Activated CD4-positive, alpha-beta T cell treated with anti-CD3 and anti-CD28 coated beads for 36 hours (primary cell): ENCODE measurements around the gene ATP5MC2. TPM values are rescaled to one million over a fixed set of nuclear protein-coding genes. Genes with fewer than 3 reads are reported as not detected.

ENCODE experiments used
- ATAC-seq: fragments of 200-7000 bp; cut with Tn5 transposase; one replicate; pipeline ENCODE4 v1.10.0; 2021; ENCODE audit warnings: mild to moderate bottlenecking, moderate library complexity
- CTCF ChIA-PET: fragments of 350-600 bp; sonication (Branson Sonifier 250); formaldehyde crosslinking; loops from one replicate; lab custom pipeline; 2021; ENCODE audit warnings: antibody characterized with exemption; lab: Charles Lee
- POLR2A ChIA-PET: fragments of 350-600 bp; sonication (Branson Sonifier 250); formaldehyde crosslinking; loops from one replicate; lab custom pipeline; 2021; ENCODE audit warnings: antibody characterized with exemption, inconsistent platforms; lab: Charles Lee
- DNase-seq: peaks from one replicate; pipeline ENCODE4 v3.0.0-alpha.2; 2020
- H3K27ac Mint-ChIP-seq: one replicate; pipeline ENCODE4 v1.8.0; 2021; ENCODE audit warnings: mixed read lengths
- H3K27me3 Mint-ChIP-seq: one replicate; pipeline ENCODE4 v1.8.0; 2021; ENCODE audit warnings: mixed read lengths
- H3K36me3 Mint-ChIP-seq: one replicate; pipeline ENCODE4 v1.8.0; 2021; ENCODE audit warnings: low read depth, mixed read lengths
- H3K4me1 Mint-ChIP-seq: one replicate; pipeline ENCODE4 v1.8.0; 2021; ENCODE audit warnings: mixed read lengths
- H3K4me3 Mint-ChIP-seq: one replicate; pipeline ENCODE4 v1.8.0; 2021; ENCODE audit warnings: mild to moderate bottlenecking, moderate library complexity, mixed read lengths
- H3K9me3 Mint-ChIP-seq: one replicate; pipeline ENCODE4 v1.8.0; 2021; ENCODE audit warnings: low read depth, mixed read lengths
- intact Hi-C, 2 experiments: fragments of 100-400 bp; cut with DNase I in 1 of 2; cut with micrococcal nuclease in 1 of 2; formaldehyde crosslinking; loops; one replicate each; pipeline versions ENCODE4 v1.14.2 to v1.15.1; 2022 to 2024; cut with DNase I, micrococcal nuclease
- total RNA-seq, 2 experiments: library from RNA; stranded (reverse); gene quantifications; one replicate each; pipeline ENCODE4 v1.2.3, GENCODE V29; 2021

Gene ATP5MC2
- total RNA-seq, 2 experiments from 2014 or later, result 356 to 415 TPM

DNA sequence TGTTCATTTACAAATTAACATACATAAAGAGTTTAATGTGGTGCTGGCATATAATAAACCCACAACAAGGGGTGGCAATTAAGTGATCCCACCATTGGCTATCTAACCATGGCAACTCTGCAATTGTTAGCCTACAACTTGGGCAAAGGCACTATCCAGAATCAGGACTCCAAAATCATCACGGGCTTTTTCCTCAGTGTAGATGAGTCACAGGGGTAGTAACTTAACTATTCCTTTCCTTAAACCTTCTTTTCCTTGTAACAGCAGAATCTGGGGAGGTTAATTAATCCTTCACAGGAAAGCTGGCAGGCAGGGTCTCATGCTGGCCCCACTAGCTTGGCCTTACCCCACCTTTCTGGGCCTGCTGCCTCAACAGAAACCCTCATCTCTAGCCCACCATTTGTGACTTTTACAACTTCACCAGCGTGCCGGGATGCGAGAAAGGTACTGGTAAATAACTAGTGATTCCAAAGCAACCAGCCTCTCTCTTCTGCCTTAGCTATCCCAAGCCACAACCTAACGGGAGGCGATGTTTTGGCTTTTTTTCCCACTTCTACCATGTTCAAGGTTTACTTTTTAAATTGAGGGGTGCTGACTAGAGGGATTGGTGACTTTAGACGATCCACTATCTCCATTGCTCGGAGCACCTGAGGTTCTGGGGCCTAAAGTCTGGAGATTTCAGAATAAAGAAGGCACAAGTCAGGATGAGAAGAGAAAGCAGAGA lies 744 bp downstream of the ATP5MC2 start:
- no peak for ATAC-seq
- intact Hi-C loops, result loop anchor here in 1 of 2 experiments (1.0 to 5.0 kb wide), 3 partner anchors 166 to 512 kb away; partner anchors contain the start of genes PRR13 and SMUG1

DNA sequence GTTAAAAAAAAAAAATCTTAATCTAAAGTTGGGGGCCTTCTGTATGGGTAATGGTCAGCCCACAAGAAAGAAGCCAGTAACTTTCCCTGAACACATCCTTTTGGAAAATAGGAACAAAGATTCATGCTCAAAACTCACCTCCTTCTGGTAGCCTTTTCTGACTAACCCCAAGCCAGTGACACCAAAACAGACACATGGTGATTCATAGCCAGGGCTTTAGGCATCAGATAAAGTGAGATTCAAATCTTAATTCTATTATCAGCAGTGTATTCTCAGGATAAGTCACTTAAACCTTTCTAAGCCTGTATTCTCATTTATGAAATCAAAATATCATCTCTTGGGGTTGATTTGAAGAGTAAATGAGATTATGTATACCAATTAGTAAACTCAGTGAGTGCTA lies 4.9 kb downstream of the ATP5MC2 start:
- intact Hi-C loops, result no loop called here
- ChIA-PET CTCF (interaction anchor here (0.5 to 2.3 kb wide), 4 partner anchors 20 to 278 kb away, joined by 3 to 10 read pairs (median 4); no protein-coding TSS in a partner anchor), POLR2A (no interaction called here)
- Mint-ChIP-seq H3K9me3 (no peaks in the 10 kb centered on the region), H3K36me3 (peaks cover 58% of the 10 kb centered on the region), H3K27me3 (no peaks in the 10 kb centered on the region), H3K27ac (peak overlapping the region; percentile 34), H3K4me3 (no peak overlapping the region), H3K4me1 (peaks cover 32% of the 10 kb centered on the region)
- DNase-seq (no peak), ATAC-seq (no peak)

More for the DNA sequence above, 744 bp downstream of the ATP5MC2 start:
- Mint-ChIP-seq H3K4me1 (peaks cover 29% of the 10 kb centered on the region), H3K36me3 (peaks cover 36% of the 10 kb centered on the region), H3K27me3 (peaks cover 20% of the 10 kb centered on the region), H3K4me3 (peak overlapping the region; percentile 93), H3K9me3 (no peaks in the 10 kb centered on the region), H3K27ac (peak overlapping the region; percentile 95)
- CTCF ChIA-PET, result interaction anchor here (0.5 to 6.6 kb wide), 34 partner anchors 11 to 637 kb away, joined by 3 to 103 read pairs (median 4); partner anchors contain the start of gene ATF7
- POLR2A ChIA-PET, result interaction anchor here (0.6 to 1.0 kb wide), 7 partner anchors 55 to 407 kb away, joined by 3 to 5 read pairs (median 3); partner anchors contain the start of genes ESPL1 and TARBP2
- DNase-seq, result no peak

DNA sequence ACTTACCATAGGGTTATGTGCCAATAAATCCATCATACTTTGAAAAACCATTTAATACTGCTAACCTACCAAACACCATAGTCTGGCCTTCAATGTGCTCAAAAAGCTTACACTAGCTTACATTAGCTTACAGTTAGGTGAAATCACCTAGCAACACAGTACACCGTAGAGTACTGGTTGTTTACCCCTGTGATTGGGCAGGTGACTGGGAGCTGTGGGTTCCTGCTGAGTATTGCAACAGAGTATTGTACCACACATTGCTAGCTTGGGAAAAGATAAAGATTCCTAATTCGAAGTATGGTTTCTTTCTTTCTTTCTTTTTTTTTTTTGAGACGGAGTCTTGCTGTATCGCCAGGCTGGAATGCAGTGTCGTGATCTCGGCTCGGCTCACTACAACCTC lies 5.6 kb downstream of the ATP5MC2 start:
- no peaks in the 10 kb centered on the region for H3K9me3 Mint-ChIP-seq
- peaks cover 32% of the 10 kb centered on the region for H3K4me1 Mint-ChIP-seq
- CTCF ChIA-PET, result interaction anchor here (1.1 to 2.3 kb wide), 5 partner anchors 14 to 127 kb away, joined by 3 to 10 read pairs (median 4); no protein-coding TSS in a partner anchor
- peak overlapping the region; percentile 72 for H3K27ac Mint-ChIP-seq
- ATAC-seq (no peak), DNase-seq (no peak)
- no peak overlapping the region for H3K4me3 Mint-ChIP-seq
- H3K27me3 Mint-ChIP-seq, result no peaks in the 10 kb centered on the region
- intact Hi-C loops, result no loop called here
- peaks cover 59% of the 10 kb centered on the region for H3K36me3 Mint-ChIP-seq
- POLR2A ChIA-PET, result no interaction called here

DNA sequence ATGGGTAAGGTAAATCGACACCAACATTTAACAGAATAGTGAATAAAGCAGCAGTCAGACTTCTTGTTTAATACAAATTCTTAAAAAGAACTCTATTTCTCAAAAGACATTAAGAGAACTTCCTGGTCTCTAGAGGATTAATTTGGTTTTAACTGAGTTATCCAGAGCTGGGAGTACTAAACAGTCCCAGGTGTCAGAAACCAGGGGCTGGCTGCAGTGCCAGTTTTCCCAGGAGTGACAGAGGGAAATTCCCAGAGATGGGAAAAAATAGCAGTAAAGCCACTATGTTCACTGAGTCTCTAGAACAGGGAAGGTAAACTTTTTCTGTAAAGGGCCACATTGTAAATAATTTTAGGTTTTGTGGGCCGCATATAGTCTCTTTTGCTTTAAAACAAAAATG lies 8.8 kb downstream of the ATP5MC2 start:
- ATAC-seq (no peak), DNase-seq (no peak)
- Mint-ChIP-seq H3K36me3 (peaks cover 53% of the 10 kb centered on the region), H3K4me1 (peaks cover 11% of the 10 kb centered on the region), H3K4me3 (no peak overlapping the region), H3K27me3 (no peaks in the 10 kb centered on the region), H3K9me3 (no peaks in the 10 kb centered on the region), H3K27ac (no peak overlapping the region)
- POLR2A ChIA-PET, result no interaction called here
- intact Hi-C loops, result no loop called here
- CTCF ChIA-PET, result no interaction called here

DNA sequence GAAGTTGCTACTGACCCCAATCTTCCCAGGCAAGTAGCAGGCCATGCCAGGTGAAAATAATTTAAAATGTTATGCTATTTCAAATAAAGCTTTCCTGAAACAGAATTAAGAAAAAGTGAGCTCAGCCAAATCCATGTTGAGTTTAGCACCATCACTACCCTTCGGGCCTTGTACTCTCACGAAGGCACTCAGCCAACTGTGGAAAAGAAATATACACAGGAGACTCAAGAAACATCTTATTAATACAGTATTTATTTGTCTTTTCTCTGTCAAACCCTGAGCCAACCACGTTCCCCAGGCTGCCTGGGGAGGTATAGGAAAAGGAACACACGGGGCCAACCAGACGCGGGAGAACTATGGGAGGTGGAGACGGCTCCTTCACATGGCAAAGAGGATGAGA lies 10.9 kb downstream of the ATP5MC2 start:
- H3K36me3 Mint-ChIP-seq, result peaks cover 47% of the 10 kb centered on the region
- H3K4me3 Mint-ChIP-seq, result no peak overlapping the region
- peaks cover 3% of the 10 kb centered on the region for H3K4me1 Mint-ChIP-seq
- intact Hi-C loops, result no loop called here
- H3K27me3 Mint-ChIP-seq, result no peaks in the 10 kb centered on the region
- H3K9me3 Mint-ChIP-seq, result no peaks in the 10 kb centered on the region
- ChIA-PET POLR2A (interaction anchor here (0.6 kb wide), 1 partner anchor 44 kb away, joined by 3 read pairs; no protein-coding TSS in a partner anchor), CTCF (interaction anchor here (0.6 to 1.7 kb wide), 5 partner anchors 11 to 122 kb away, joined by 3 to 4 read pairs (median 3); partner anchors contain the start of gene ATP5MC2)
- ATAC-seq, result no peak
- no peak for DNase-seq
- no peak overlapping the region for H3K27ac Mint-ChIP-seq

DNA sequence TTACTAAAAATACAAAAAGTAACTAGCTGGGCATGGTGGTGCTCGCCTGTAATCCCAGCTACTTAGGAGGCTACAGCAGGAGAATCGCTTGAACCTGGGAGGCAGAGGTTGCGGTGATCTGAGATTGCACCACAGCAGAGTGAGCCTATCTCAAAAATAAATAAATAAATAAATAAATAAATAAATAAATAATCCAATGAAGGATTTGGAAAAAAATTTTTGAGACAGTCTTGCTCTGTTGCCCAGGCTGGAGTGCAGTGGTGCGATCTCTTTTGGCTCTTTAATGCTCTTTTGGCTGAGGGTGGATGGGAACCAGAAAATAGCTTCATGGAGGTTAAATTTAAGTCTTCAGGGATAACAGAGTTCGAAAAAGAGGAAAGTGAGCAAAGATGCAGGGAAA lies 11.7 kb downstream of the ATP5MC2 start:
- ChIA-PET POLR2A (interaction anchor here (0.7 kb wide), 1 partner anchor 95 kb away, joined by 4 read pairs; no protein-coding TSS in a partner anchor), CTCF (interaction anchor here (0.6 to 1.7 kb wide), 4 partner anchors 11 to 121 kb away, joined by 3 to 4 read pairs (median 4); partner anchors contain the start of gene ATP5MC2)
- no peak for ATAC-seq
- Mint-ChIP-seq H3K4me3 (no peak overlapping the region), H3K27ac (no peak overlapping the region), H3K4me1 (no peaks in the 10 kb centered on the region), H3K36me3 (peaks cover 40% of the 10 kb centered on the region), H3K27me3 (no peaks in the 10 kb centered on the region), H3K9me3 (no peaks in the 10 kb centered on the region)
- DNase-seq, result no peak
- intact Hi-C loops, result no loop called here

DNA sequence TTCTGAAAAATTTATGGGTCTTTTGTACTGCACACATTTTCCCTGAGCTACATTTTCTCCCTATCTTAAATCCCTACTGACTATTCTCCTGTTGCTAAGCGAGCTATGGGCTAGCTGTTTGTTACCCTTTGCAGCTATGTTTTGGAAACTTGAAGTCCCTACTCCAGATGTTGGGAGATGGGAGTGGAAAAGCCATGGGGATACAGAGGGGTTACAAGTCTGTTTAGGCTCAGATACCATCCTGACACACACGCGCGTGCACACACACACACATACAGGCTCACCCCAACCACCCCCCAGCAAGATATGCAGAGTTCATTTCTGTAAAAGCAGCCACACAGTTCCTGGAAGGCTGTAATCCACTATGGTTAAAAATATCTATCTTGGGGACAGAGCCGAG lies 15.8 kb downstream of the ATP5MC2 start:
- CTCF ChIA-PET, result interaction anchor here (1.1 kb wide), 1 partner anchor 43 kb away, joined by 4 read pairs; no protein-coding TSS in a partner anchor

DNA sequence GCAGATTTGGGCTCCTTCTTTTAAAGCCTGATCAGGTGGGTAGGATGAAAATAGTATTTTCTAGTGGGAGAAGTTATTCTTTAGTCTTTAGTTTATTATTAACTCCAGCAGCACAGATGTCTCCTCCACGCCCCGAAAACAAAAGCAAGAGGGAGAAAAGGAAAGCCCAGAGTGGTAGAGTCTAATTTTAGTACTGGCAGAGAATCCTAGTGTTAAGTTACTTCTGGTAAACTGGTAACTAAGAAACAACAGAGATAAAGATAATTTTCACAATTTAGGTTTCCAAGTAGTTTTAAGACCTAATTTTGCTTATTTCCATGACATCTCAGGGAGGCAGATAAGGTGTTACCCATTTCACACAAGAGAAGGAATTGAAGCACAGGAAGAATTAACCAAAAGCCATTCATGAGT lies 16.3 kb downstream of the ATP5MC2 start:
- intact Hi-C loops, result no loop called here
- Mint-ChIP-seq H3K9me3 (no peaks in the 10 kb centered on the region), H3K4me1 (no peaks in the 10 kb centered on the region), H3K4me3 (no peak overlapping the region), H3K36me3 (peaks cover 19% of the 10 kb centered on the region), H3K27me3 (no peaks in the 10 kb centered on the region), H3K27ac (no peak overlapping the region)
- ATAC-seq (no peak), DNase-seq (no peak)
- CTCF ChIA-PET, result interaction anchor here (1.1 kb wide), 1 partner anchor 42 kb away, joined by 4 read pairs; no protein-coding TSS in a partner anchor
- POLR2A ChIA-PET, result interaction anchor here (0.7 kb wide), 1 partner anchor 72 kb away, joined by 4 read pairs; no protein-coding TSS in a partner anchor

More for the DNA sequence above, 15.8 kb downstream of the ATP5MC2 start:
- H3K27me3 Mint-ChIP-seq, result no peaks in the 10 kb centered on the region
- DNase-seq, result no peak
- no peaks in the 10 kb centered on the region for H3K4me1 Mint-ChIP-seq
- H3K9me3 Mint-ChIP-seq, result no peaks in the 10 kb centered on the region
- no peak overlapping the region for H3K4me3 Mint-ChIP-seq
- peaks cover 24% of the 10 kb centered on the region for H3K36me3 Mint-ChIP-seq
- no peak for ATAC-seq
- POLR2A ChIA-PET, result interaction anchor here (0.7 kb wide), 1 partner anchor 72 kb away, joined by 4 read pairs; no protein-coding TSS in a partner anchor
- intact Hi-C loops, result no loop called here
- no peak overlapping the region for H3K27ac Mint-ChIP-seq

DNA sequence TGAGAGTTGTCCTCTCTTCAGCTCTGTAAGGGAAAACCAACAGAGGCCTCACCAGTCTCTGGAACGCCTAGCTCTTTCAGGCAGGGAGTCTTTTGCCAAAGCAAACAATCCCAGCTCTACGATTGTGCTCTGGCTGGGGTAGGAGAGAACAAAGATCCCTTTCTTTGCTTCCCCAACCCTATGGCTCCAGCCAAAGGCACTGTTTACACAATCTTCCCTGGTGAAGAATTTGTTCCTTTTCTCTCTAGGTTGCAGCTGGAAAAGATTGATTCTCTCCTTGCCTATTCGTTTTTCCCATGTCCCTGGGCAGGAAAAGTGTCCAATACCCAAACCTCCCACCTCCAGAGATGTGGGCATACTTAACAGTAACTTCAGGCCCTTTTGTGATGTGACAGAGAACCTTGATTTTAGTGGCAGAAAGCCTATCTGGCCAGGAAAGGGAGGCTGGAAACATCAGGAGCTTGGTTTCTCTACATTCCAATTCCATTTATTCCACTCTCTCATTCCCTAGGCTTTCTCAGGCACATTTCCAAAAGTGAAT lies 16.8 kb downstream of the ATP5MC2 start:
- CTCF ChIA-PET, result interaction anchor here (1.1 to 2.1 kb wide), 2 partner anchors 42 to 116 kb away, joined by 4 to 7 read pairs; no protein-coding TSS in a partner anchor
- no peak overlapping the region for H3K4me3 Mint-ChIP-seq
- ATAC-seq, result no peak

DNA sequence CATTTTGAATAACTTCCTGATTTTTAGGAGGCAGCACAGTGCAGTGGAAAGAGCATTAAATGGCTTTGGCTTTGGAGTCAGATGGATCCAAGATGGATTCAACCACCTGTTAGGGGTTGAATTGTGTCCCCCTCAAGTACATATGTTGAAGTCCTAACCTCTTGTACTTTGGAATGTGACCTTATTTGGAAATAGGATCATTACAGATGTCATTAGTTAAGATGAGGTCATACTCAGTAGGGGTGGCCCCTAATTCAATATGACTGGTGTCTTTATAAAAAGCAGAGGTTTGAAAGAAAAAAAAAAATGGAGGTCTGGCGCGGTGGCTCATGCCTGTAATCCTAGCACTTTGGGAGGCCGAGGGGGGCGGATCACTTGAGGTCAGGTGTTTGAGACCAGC lies 18.8 kb downstream of the ATP5MC2 start:
- Mint-ChIP-seq H3K9me3 (no peaks in the 10 kb centered on the region), H3K27ac (no peak overlapping the region), H3K4me1 (no peaks in the 10 kb centered on the region), H3K4me3 (no peak overlapping the region), H3K36me3 (peaks cover 10% of the 10 kb centered on the region), H3K27me3 (no peaks in the 10 kb centered on the region)
- DNase-seq (no peak), ATAC-seq (no peak)
- POLR2A ChIA-PET, result no interaction called here
- intact Hi-C loops, result no loop called here
- CTCF ChIA-PET, result interaction anchor here (0.7 to 2.1 kb wide), 2 partner anchors 114 to 176 kb away, joined by 3 to 7 read pairs; no protein-coding TSS in a partner anchor

More for the DNA sequence above, 16.8 kb downstream of the ATP5MC2 start:
- Mint-ChIP-seq H3K27ac (no peak overlapping the region), H3K27me3 (no peaks in the 10 kb centered on the region), H3K36me3 (peaks cover 16% of the 10 kb centered on the region), H3K9me3 (no peaks in the 10 kb centered on the region), H3K4me1 (no peaks in the 10 kb centered on the region)
- intact Hi-C loops, result no loop called here
- POLR2A ChIA-PET, result no interaction called here
- no peak for DNase-seq

DNA sequence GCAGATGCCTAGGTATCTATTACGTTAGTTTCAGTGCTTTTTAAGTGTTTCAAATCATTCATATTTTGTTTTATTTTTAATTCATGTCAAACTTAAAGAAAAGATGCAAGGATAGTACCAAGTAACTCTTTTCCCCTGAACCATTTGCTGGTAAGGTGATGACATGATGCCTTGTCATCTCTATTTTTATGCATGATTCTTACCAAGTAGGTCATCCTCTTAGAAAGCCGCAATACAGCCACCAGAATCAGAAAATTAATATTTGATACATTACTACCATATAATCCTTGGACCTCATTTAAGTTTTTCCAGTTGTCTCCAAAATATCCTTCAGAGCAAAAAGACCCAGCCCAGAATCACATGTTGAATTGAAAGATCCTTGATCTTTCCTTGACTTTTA lies 22.3 kb downstream of the ATP5MC2 start:
- Mint-ChIP-seq H3K27ac (no peak overlapping the region), H3K36me3 (peaks cover 3% of the 10 kb centered on the region), H3K27me3 (no peaks in the 10 kb centered on the region), H3K4me1 (no peaks in the 10 kb centered on the region), H3K4me3 (no peak overlapping the region), H3K9me3 (no peaks in the 10 kb centered on the region)
- ATAC-seq (no peak), DNase-seq (no peak)
- ChIA-PET POLR2A (no interaction called here), CTCF (no interaction called here)
- intact Hi-C loops, result no loop called here
